ENCODE data around the gene ATP5MC2. TPM values are rescaled to one million over a fixed set of nuclear protein-coding genes. Genes with fewer than 3 reads are reported as not detected.

The ATP5MC2 gene
- total and polyA plus RNA-seq, 2 experiments from 2014 or later, result 191 to 266 TPM

DNA sequence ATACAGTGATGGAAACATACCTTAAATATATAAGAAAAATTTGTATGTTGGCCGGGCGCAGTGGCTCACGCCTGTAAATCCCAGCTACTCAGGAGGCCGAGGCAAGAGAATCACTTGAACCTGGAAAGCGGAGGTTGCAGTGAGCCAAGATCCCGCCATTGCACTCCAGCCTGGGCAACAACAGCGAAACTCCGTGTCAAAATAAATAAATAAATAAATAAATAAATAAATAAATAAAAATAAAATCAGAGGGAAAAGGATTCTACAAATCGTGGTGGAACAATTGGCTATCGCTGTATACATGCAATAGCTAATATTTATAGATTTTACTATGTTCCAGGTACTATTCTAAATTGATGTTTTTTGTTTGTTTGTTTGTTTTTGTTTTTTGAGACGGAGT, 48.0 kb downstream of the ATP5MC2 start:
- Histone ChIP-seq H4K20me1 (ENCODE audit: insufficient read depth) (no peaks in the 10 kb centered on the region), H3K27ac (no peak overlapping the region), H3K4me1 (ENCODE audit: insufficient read depth) (peaks cover 21% of the 10 kb centered on the region), H2AFZ (no peak overlapping the region), H3F3A (ENCODE audit: insufficient read depth) (peaks cover 27% of the 10 kb centered on the region), H3K27me3 (replicated peaks; ENCODE audit: insufficient read depth) (no peaks in the 10 kb centered on the region), H3K9me3 (ENCODE audit: low read depth) (no peaks in the 10 kb centered on the region), H3K9me2 (ENCODE audit: insufficient read depth) (no peaks in the 10 kb centered on the region), H3K79me2 (ENCODE audit: insufficient read depth) (peaks cover 29% of the 10 kb centered on the region), H3K36me3 (ENCODE audit: low read depth) (no peaks in the 10 kb centered on the region), H3K9ac (no peak overlapping the region), H3K4me3 (no peak overlapping the region), H3K4me2 (ENCODE audit: unreplicated experiment) (no peak overlapping the region)
- WGBS, 2 experiments (ENCODE audit: low coverage in 1 of 2, low lambda C conversion rate in 2 of 2, missing lambda C conversion rate in 2 of 2), result 88 to 89% methylated on average over 11 of the region's 11 CpGs
- in situ Hi-C loops (cut with MboI), result no loop called here
- no peak for DNase-seq
- TF ChIP-seq EZH2phosphoT487 (IDR thresholded peaks at IDR 0.05; ENCODE audit: insufficient read depth, low read depth), result no peak
- TF ChIP-seq EZH2 (IDR thresholded peaks at IDR 0.05; ENCODE audit: insufficient read depth, poor library complexity, severe bottlenecking), result no peak

DNA sequence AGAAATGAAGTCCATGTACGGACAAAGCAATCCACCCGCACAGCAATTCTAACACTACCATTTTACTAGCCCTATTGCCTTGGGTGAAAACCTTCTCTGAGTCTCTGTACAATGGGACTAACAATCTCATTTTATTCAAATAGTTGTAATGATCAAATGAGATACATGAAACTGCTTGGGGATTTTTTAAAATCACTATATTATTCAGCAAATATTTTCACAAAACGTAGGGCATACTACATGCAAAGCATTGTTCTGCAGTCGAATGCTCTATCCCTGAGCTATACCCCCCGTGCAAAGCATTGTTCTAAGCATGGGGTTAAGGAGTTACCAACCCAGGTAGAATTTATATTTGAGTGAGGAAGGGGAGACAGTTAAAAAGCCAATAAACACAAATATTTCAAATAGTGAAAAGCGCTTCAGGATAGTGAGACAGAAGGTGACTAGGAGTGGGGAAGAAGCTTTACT, 49.1 kb downstream of the ATP5MC2 start:
- Histone ChIP-seq H2AFZ (peak overlapping the region; percentile 82), H3K4me2 (ENCODE audit: unreplicated experiment) (peak overlapping the region; percentile 73), H3K9me3 (ENCODE audit: low read depth) (no peaks in the 10 kb centered on the region), H3K27ac (no peak overlapping the region), H4K20me1 (ENCODE audit: insufficient read depth) (no peaks in the 10 kb centered on the region), H3K9ac (peak overlapping the region; percentile 91), H3K27me3 (replicated peaks; ENCODE audit: insufficient read depth) (no peaks in the 10 kb centered on the region), H3K9me2 (ENCODE audit: insufficient read depth) (no peaks in the 10 kb centered on the region), H3F3A (ENCODE audit: insufficient read depth) (peaks cover 31% of the 10 kb centered on the region), H3K79me2 (ENCODE audit: insufficient read depth) (peaks cover 41% of the 10 kb centered on the region), H3K4me1 (ENCODE audit: insufficient read depth) (peaks cover 23% of the 10 kb centered on the region), H3K36me3 (ENCODE audit: low read depth) (no peaks in the 10 kb centered on the region), H3K4me3 (peak overlapping the region; percentile 94)
- DNase-seq, result no peak
- TF ChIP-seq EZH2 (IDR thresholded peaks at IDR 0.05; ENCODE audit: insufficient read depth, poor library complexity, severe bottlenecking) (no peak), EZH2phosphoT487 (IDR thresholded peaks at IDR 0.05; ENCODE audit: insufficient read depth, low read depth) (no peak)
- in situ Hi-C loops (cut with MboI), result no loop called here
- 30 to 38% methylated on average over 6 of the region's 6 CpGs for WGBS, 2 experiments (ENCODE audit: low coverage in 1 of 2, low lambda C conversion rate in 2 of 2, missing lambda C conversion rate in 2 of 2)

DNA sequence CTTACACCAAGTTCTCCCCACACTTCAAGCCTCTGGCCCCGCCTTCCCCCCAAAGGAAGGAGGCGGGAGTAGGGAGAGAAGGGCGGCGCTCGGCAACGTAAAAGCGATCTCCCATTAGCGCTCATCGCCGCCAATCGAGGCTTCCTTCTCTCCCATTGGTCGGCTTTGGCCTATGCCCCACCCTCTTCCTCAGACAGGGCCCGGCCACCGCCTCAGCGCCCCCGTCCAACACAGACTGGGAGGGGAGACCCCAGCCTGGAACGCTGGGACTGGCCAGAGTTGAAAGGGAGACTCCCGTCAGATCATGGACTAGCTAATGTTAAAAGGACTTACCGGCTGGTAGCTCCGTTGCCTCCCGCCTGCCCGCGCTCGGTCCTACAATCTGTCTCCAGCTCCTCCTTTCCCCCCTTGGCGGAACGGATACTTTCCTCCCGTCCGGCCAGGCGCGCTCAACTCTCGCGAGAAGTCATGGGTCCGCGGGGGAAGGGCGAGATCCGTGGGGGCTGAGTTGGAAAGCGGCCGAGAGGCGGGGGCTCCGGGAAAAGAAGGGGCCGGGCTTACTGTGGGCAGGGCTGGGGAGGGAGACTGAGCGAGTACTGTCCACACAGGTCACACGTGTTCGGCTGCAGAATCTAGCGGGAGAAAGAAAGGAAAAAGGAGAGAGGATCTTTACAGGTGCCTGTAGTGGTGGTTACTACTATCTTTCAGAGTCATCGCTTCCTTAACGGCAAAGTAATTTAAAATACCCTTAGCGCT, 49.8 kb downstream of the ATP5MC2 start, which contains the start of gene ATF7:
Gene ATF7, minus strand, starts transcription at position 437 of the 756 bp plus-strand sequence. CDS start 25,382 bp downstream, outside the sequence.
- Histone ChIP-seq H3K79me2 (ENCODE audit: insufficient read depth) (peaks cover 47% of the 10 kb centered on the region), H3K27ac (peak within 1 kb of the TSS; percentile 84), H3F3A (ENCODE audit: insufficient read depth) (peaks cover 31% of the 10 kb centered on the region), H3K27me3 (replicated peaks; ENCODE audit: insufficient read depth) (no peaks in the 10 kb centered on the region), H3K9me3 (ENCODE audit: low read depth) (no peaks in the 10 kb centered on the region), H3K4me3 (peak within 1 kb of the TSS; percentile 94), H3K4me2 (ENCODE audit: unreplicated experiment) (peak within 1 kb of the TSS; percentile 100), H3K9me2 (ENCODE audit: insufficient read depth) (no peaks in the 10 kb centered on the region), H3K36me3 (ENCODE audit: low read depth) (peaks cover 2% of the 10 kb centered on the region; the same call in 1 of the 2 replicates), H4K20me1 (ENCODE audit: insufficient read depth) (no peaks in the 10 kb centered on the region), H2AFZ (peak within 1 kb of the TSS; percentile 82), H3K4me1 (ENCODE audit: insufficient read depth) (peaks cover 23% of the 10 kb centered on the region), H3K9ac (peak within 1 kb of the TSS; percentile 91)
- no peak for TF ChIP-seq EZH2phosphoT487 (IDR thresholded peaks at IDR 0.05; ENCODE audit: insufficient read depth, low read depth)
- no peak for TF ChIP-seq EZH2 (IDR thresholded peaks at IDR 0.05; ENCODE audit: insufficient read depth, poor library complexity, severe bottlenecking)
- in situ Hi-C loops (cut with MboI), result no loop called here
- 1% methylated on average over 43 to 48 of the region's 48 CpGs for WGBS, 2 experiments (ENCODE audit: low coverage in 1 of 2, low lambda C conversion rate in 2 of 2, missing lambda C conversion rate in 2 of 2)
- DNase-seq, result peak; percentile 99

DNA sequence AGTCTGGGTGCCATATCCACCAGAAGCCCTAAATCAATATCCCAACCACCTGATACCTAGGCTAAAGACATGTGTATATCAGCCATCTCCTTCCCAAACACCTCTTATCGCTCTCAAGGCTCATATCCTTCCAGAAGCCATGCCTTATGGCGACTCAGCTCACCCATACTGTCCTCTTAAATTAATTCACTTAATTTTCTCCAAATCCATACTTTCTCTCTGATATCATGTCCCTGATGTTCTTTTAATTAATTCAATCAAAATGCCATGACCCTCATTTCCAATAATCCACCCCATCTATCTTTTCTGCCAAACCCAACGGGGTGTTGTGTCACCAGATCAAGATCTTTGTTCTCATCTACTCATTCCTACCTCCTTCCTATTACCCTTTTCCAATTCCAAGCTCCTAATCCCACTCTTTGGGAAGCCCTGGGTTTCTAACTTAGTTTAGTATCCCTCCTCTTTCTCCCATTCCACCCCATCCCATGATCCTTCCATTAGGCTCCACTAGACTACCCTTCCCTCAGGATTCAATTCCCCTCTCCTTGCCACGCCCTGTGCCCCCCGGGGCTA, 50.4 kb downstream of the ATP5MC2 start:
- in situ Hi-C loops (cut with MboI), result no loop called here
- peaks cover 54% of the 10 kb centered on the region for H3K79me2 ChIP-seq (ENCODE audit: insufficient read depth)
- peaks cover 31% of the 10 kb centered on the region for H3F3A ChIP-seq (ENCODE audit: insufficient read depth)
- peak overlapping the region; percentile 82 for H2AFZ ChIP-seq
- H3K4me3 ChIP-seq, result peak overlapping the region; percentile 94
- peak overlapping the region; percentile 67 for H3K27ac ChIP-seq
- peak overlapping the region; percentile 100 for H3K4me2 ChIP-seq (ENCODE audit: unreplicated experiment)
- H3K9me2 ChIP-seq (ENCODE audit: insufficient read depth), result no peaks in the 10 kb centered on the region
- TF ChIP-seq EZH2phosphoT487 (IDR thresholded peaks at IDR 0.05; ENCODE audit: insufficient read depth, low read depth) (no peak), EZH2 (IDR thresholded peaks at IDR 0.05; ENCODE audit: insufficient read depth, poor library complexity, severe bottlenecking) (no peak)
- H3K27me3 ChIP-seq (replicated peaks; ENCODE audit: insufficient read depth), result no peaks in the 10 kb centered on the region
- H3K4me1 ChIP-seq (ENCODE audit: insufficient read depth), result peaks cover 23% of the 10 kb centered on the region
- no peaks in the 10 kb centered on the region for H4K20me1 ChIP-seq (ENCODE audit: insufficient read depth)
- H3K36me3 ChIP-seq (ENCODE audit: low read depth), result peaks cover 5% of the 10 kb centered on the region; the same call in 1 of the 2 replicates
- no peak for DNase-seq
- no peaks in the 10 kb centered on the region for H3K9me3 ChIP-seq (ENCODE audit: low read depth)
- H3K9ac ChIP-seq, result peak overlapping the region; percentile 91
- WGBS, 2 experiments (ENCODE audit: low coverage in 1 of 2, low lambda C conversion rate in 2 of 2, missing lambda C conversion rate in 2 of 2), result 1 to 7% methylated on average over 5 of the region's 5 CpGs
